IMR-90 (cell line): Measurements from ENCODE around the gene SELP. TPM values are rescaled to one million over a fixed set of nuclear protein-coding genes. Genes with fewer than 3 reads are reported as not detected.

Experiments
- ATAC-seq: fragments of 200-7000 bp; cut with Tn5 transposase; 2 replicates; pipeline ENCODE4 v1.9.1; 2020; ENCODE audit warnings: low read depth, mild to moderate bottlenecking, moderate library complexity
- BruUV-seq: library from RNA; stranded (reverse); fragments of 400-500 nt; replicated peaks from 2 replicates; lab custom pipeline; 2021; lab: Mats Ljungman, UMichigan
- CTCF ChIA-PET: fragments of 300-600 bp; formaldehyde crosslinking; extraction: SDS; loops from one replicate; lab custom pipeline; 2021; ENCODE audit warnings: antibody characterized with exemption; lab: Yijun Ruan, JAX
- POLR2A ChIA-PET: fragments of 300-600 bp; sonication (Branson Sonifier 250); formaldehyde crosslinking; loops from one replicate; lab custom pipeline; 2022; ENCODE audit warnings: antibody characterized with exemption; ENCODE audit not compliant: unreplicated experiment; lab: Charles Lee
- DNase-seq: peaks from one replicate; pipeline ENCODE4 v3.0.0; 2013
- H2AFZ ChIP-seq: replicated peaks from 2 replicates; pipeline ENCODE3; 2013; ENCODE audit warnings: low read length, mild to moderate bottlenecking; ENCODE audit not compliant: poor library complexity
- H2AK5ac ChIP-seq: 2 replicates; pipeline ENCODE4 v1.6.1; 2013; ENCODE audit warnings: low read depth, low read length, inconsistent platforms
- H2AK9ac ChIP-seq: replicated peaks from 2 replicates; pipeline ENCODE3; 2013; ENCODE audit warnings: mild to moderate bottlenecking, low read depth, low read length, moderate library complexity; ENCODE audit not compliant: poor library complexity
- H2BK120ac ChIP-seq: 2 replicates; pipeline ENCODE4 v1.6.1; 2013; ENCODE audit warnings: low read depth, low read length, inconsistent platforms
- H2BK15ac ChIP-seq: 3 replicates; pipeline ENCODE4 v1.6.1; 2013; ENCODE audit warnings: low read depth, low read length, inconsistent platforms
- H2BK20ac ChIP-seq: 2 replicates; pipeline ENCODE4 v1.6.1; 2013; ENCODE audit warnings: low read depth, mild to moderate bottlenecking, inconsistent platforms, low read length, moderate library complexity
- H2BK5ac ChIP-seq: 2 replicates; pipeline ENCODE4 v1.6.1; 2013; ENCODE audit warnings: mild to moderate bottlenecking, low read depth, low read length, inconsistent platforms; ENCODE audit not compliant: poor library complexity, severe bottlenecking
- H3K14ac ChIP-seq: replicated peaks from 2 replicates; pipeline ENCODE4 v1.6.1; 2013; ENCODE audit warnings: low read depth, low read length, inconsistent platforms
- H3K18ac ChIP-seq: 2 replicates; pipeline ENCODE4 v1.6.1; 2013; ENCODE audit warnings: low read depth, low read length, control low read depth
- H3K23ac ChIP-seq: 2 replicates; pipeline ENCODE4 v1.6.1; 2013; ENCODE audit warnings: low read depth, low read length, inconsistent platforms
- H3K27ac ChIP-seq: 2 replicates; pipeline ENCODE4 v1.5.1; 2013; ENCODE audit warnings: mild to moderate bottlenecking, control low read depth, low read length; ENCODE audit not compliant: insufficient read depth
- H3K27me3 ChIP-seq: 2 replicates; pipeline ENCODE4 v1.6.1; 2013; ENCODE audit warnings: low read length; ENCODE audit not compliant: control insufficient read depth, insufficient read depth
- H3K36me3 ChIP-seq: 2 replicates; pipeline ENCODE4 v1.6.1; 2013; ENCODE audit warnings: low read length, mixed read lengths; ENCODE audit not compliant: control insufficient read depth, insufficient read depth
- H3K4ac ChIP-seq: 2 replicates; pipeline ENCODE4 v1.6.1; 2013; ENCODE audit warnings: low read depth, low read length, inconsistent platforms
- H3K4me1 ChIP-seq: 2 replicates; pipeline ENCODE4 v1.6.1; 2013; ENCODE audit warnings: low read length, mixed read lengths; ENCODE audit not compliant: control insufficient read depth, insufficient read depth
- H3K4me2 ChIP-seq: 2 replicates; pipeline ENCODE4 v1.6.1; 2013; ENCODE audit warnings: low read depth, mild to moderate bottlenecking, control low read depth, low read length, moderate library complexity
- H3K4me3 ChIP-seq: 2 replicates; pipeline ENCODE4 v1.5.1; 2013; ENCODE audit warnings: low read depth, mild to moderate bottlenecking, control low read depth, low read length, moderate library complexity; ENCODE audit not compliant: insufficient read depth
- H3K56ac ChIP-seq: 2 replicates; pipeline ENCODE4 v1.6.1; 2013; ENCODE audit warnings: low read length, inconsistent platforms; ENCODE audit not compliant: insufficient read depth; ENCODE audit errors: extremely low read depth
- H3K79me1 ChIP-seq, 2 experiments: 2 replicates each; pipeline ENCODE4 v1.6.1; 2013; ENCODE audit warnings: low read length in 2 of 2, inconsistent platforms in 1 of 2, low read depth in 1 of 2
- H3K9ac ChIP-seq: 2 replicates; pipeline ENCODE4 v1.6.1; 2013; ENCODE audit warnings: low read depth, low read length, control low read depth
- H3K9me1 ChIP-seq: 2 replicates; pipeline ENCODE4 v1.6.1; 2013; ENCODE audit warnings: low read length, inconsistent platforms; ENCODE audit not compliant: insufficient read depth
- H3K9me3 ChIP-seq: 2 replicates; pipeline ENCODE4 v1.6.1; 2013; ENCODE audit warnings: low read length; ENCODE audit not compliant: control insufficient read depth, insufficient read depth
- H4K20me1 ChIP-seq: 2 replicates; pipeline ENCODE4 v1.6.1; 2013; ENCODE audit warnings: low read length, inconsistent platforms; ENCODE audit not compliant: insufficient read depth
- H4K5ac ChIP-seq: 2 replicates; pipeline ENCODE4 v1.6.1; 2013; ENCODE audit warnings: mild to moderate bottlenecking, low read depth, low read length, control low read depth
- H4K8ac ChIP-seq, 2 experiments: 2 replicates each; pipeline ENCODE4 v1.6.1; 2013; ENCODE audit warnings: low read depth in 2 of 2, low read length in 2 of 2, control low read depth in 1 of 2, inconsistent platforms in 1 of 2
- H4K91ac ChIP-seq: 2 replicates; pipeline ENCODE4 v1.6.1; 2013; ENCODE audit warnings: low read depth, low read length, inconsistent platforms; ENCODE audit not compliant: insufficient read depth
- CEBPB ChIP-seq: IDR thresholded peaks from 2 replicates; pipeline ENCODE4 v1.6.1; 2012; ENCODE audit warnings: low read depth, low read length, improper control_type of control experiment
- FOS ChIP-seq: fragments of 150-350 bp; IDR thresholded peaks from 2 replicates; pipeline ENCODE4 v1.6.1; 2016; ENCODE audit warnings: low read depth, low read length
- MXI1 ChIP-seq: IDR thresholded peaks from 2 replicates; pipeline ENCODE4 v1.6.1; 2012; ENCODE audit warnings: low read depth, mild to moderate bottlenecking, low read length, moderate library complexity, borderline replicate concordance
- RCOR1 ChIP-seq: IDR thresholded peaks from 2 replicates; pipeline ENCODE4 v1.6.1; 2012; ENCODE audit warnings: mild to moderate bottlenecking, low read length, improper control_type of control experiment; ENCODE audit not compliant: insufficient replicate concordance
- SMC3 ChIP-seq: fragments of 150-350 bp; IDR thresholded peaks from 2 replicates; pipeline ENCODE4 v1.6.1; 2016; ENCODE audit warnings: low read depth, mild to moderate bottlenecking, antibody characterized with exemption, low read length, moderate library complexity
- WGBS, 2 experiments: methylation state at CpG; one replicate each; pipeline versions ENCODE4 v1.1.5 to v1.1.7; 2013; ENCODE audit warnings: missing lambda C conversion rate in 2 of 2; ENCODE audit not compliant: insufficient read length in 1 of 2; ENCODE audit errors: extremely low coverage in 2 of 2; 5-methylcytosine and 5-hydroxymethylcytosine counted together
- dilution Hi-C: fragments of 300-500 bp; cut with HindIII; formaldehyde crosslinking; loops from one replicate; pipeline ENCODE4 v1.14.3; 2018; ENCODE audit warnings: low sequenced_read_pairs; ENCODE audit not compliant: unreplicated experiment
- in situ Hi-C: fragments of 300-500 bp; cut with MboI; formaldehyde crosslinking; loops from 3 replicates; pipeline ENCODE4 v1.14.3; 2019; ENCODE audit warnings: low sequenced_read_pairs, inconsistent platforms, mixed read lengths
- intact Hi-C: fragments of 100-400 bp; cut with micrococcal nuclease; formaldehyde crosslinking; loops from 2 replicates; pipeline ENCODE4 v1.10.0; 2022
- polyA plus RNA-seq, 3 experiments: library from polyadenylated mRNA; depleted of rRNA; stranded (reverse); fragments of >200 nt; gene quantifications; 2 replicates each; pipeline ENCODE4 v1.2.3, GENCODE V29; 2012; ENCODE audit warnings: low replicate concordance in 1 of 3
- total RNA-seq: library from RNA; depleted of rRNA; stranded (reverse); fragments of >200 nt; gene quantifications from 2 replicates; pipeline ENCODE4 v1.2.3, GENCODE V29; 2012; rRNA removed

SELP gene
- total and polyA plus RNA-seq, 2 of the 4 experiments (the other 2 are of a cell fraction) = not detected

DNA sequence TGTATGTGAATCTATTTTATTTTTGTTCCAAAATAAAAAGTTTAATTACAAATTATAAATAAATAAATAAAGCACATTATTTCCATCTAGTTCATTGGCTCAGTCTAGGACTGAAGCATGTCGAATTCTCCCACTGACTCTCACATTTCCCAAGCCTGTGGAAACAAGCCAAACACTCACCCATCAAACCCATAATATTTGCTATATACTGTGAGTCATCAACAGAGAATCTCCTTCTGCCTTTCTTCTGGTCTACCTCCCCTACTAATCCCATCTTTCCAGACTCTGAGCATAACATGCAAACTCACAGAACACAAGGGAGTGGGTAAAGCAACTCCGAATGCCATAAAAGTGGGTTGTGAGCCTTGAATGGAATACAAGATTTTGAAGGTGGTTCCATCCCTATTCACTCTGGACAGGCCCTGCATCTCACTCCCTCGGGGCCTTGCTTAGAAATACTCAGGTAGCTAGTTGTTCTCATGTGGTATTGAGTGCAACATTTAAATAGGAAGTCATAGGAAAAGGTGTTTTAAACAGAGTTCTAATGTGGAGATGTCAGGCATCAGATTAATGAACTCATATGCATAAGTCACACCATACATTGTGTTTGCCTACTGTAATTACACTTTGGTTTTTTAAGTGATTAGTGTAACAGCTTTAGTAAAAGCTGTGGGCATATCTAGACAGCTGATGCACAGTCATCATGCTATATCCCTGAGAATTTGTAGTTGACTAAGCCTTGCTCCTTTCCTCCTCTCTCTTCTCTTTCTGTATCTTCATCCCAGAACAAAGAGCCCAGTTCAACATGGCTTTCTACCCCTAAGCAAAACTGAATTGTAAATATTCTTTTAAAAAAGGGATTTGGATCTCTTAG lies 90.7 kb downstream of the SELP start:
- H4K91ac ChIP-seq = no peak overlapping the region
- H3K79me1 ChIP-seq = no peaks in the 10 kb centered on the region
- intact Hi-C loops (loop anchor here (2.0 kb wide), 1 partner anchor 52 kb away; no protein-coding TSS in a partner anchor), in situ Hi-C loops (no loop called here), dilution Hi-C loops (no loop called here)
- H2BK20ac ChIP-seq = no peak overlapping the region
- no peak overlapping the region for H4K5ac ChIP-seq
- no peak overlapping the region for H3K23ac ChIP-seq
- TF ChIP-seq SMC3 (no peak), FOS (0 out of 2 replicates have a peak, but pooled peaks have one; percentile 29), MXI1 (no peak), CEBPB (peak; percentile 52), RCOR1 (no peak)
- H3K9ac ChIP-seq = no peak overlapping the region
- H3K4me2 ChIP-seq = no peak overlapping the region
- no peaks in the 10 kb centered on the region; the same call in 1 of the 2 replicates for H3K9me1 ChIP-seq
- peaks cover 13% of the 10 kb centered on the region for H3K27me3 ChIP-seq
- no TSS peak for BruUV-seq
- H3K4me1 ChIP-seq = 0 out of 2 replicates have a peak, but pooled peaks cover 2% of the 10 kb centered on the region
- H2BK15ac ChIP-seq = no peak overlapping the region
- no peak overlapping the region for H4K8ac ChIP-seq
- no peaks in the 10 kb centered on the region for H3K9me3 ChIP-seq
- H3K14ac ChIP-seq = no peak overlapping the region
- H2BK120ac ChIP-seq = no peak overlapping the region
- H3K27ac ChIP-seq = no peak overlapping the region
- no peak overlapping the region for H3K56ac ChIP-seq
- H2AFZ ChIP-seq = no peak overlapping the region
- DNase-seq (peak; percentile 83), ATAC-seq (peak; percentile 80)
- no peak overlapping the region for H3K18ac ChIP-seq
- no peak overlapping the region for H3K4ac ChIP-seq
- no peak overlapping the region for H2AK5ac ChIP-seq
- H3K36me3 ChIP-seq = no peaks in the 10 kb centered on the region
- no CpG with 5 or more reads among the region's 3 CpGs for WGBS, 2 experiments
- H2BK5ac ChIP-seq = no peak overlapping the region
- ChIA-PET CTCF (no interaction called here), POLR2A (no interaction called here)
- H2AK9ac ChIP-seq = no peak overlapping the region
- no peaks in the 10 kb centered on the region for H4K20me1 ChIP-seq
- H3K4me3 ChIP-seq = no peak overlapping the region

Other genes with a start within 250 kb of the SELP start
- gene CCDC181, start 202.7 kb downstream of the SELP start, total RNA-seq = 0.28 TPM in 1 of 2 replicates, not detected in the other
- 0.03 and 0.07 TPM in 2 replicates for gene CCDC181, start 202.7 kb downstream of the SELP start, polyA plus RNA-seq (2012; rRNA removed)
- gene SLC19A2, start 144.2 kb downstream of the SELP start, total RNA-seq = 5.2 and 6.9 TPM in 2 replicates
- 3.2 and 3.6 TPM in 2 replicates for gene SLC19A2, start 144.2 kb downstream of the SELP start, polyA plus RNA-seq (2012; rRNA removed)
- gene F5, start 43.6 kb downstream of the SELP start, total RNA-seq = not detected in 2 replicates
- not detected in 2 replicates for gene F5, start 43.6 kb downstream of the SELP start, polyA plus RNA-seq (2012; rRNA removed)
- gene SELL, start 81.5 kb upstream of the SELP start, total RNA-seq = not detected in 2 replicates
- not detected in 2 replicates for gene SELL, start 81.5 kb upstream of the SELP start, polyA plus RNA-seq (2012; rRNA removed)
- not detected in 2 replicates for gene SELE, start 104.0 kb upstream of the SELP start, total RNA-seq
- gene SELE, start 104.0 kb upstream of the SELP start, polyA plus RNA-seq (2012; rRNA removed) = not detected in 2 replicates
- gene METTL18, start 164.8 kb upstream of the SELP start, total RNA-seq = 3.4 and 7.2 TPM in 2 replicates
- gene METTL18, start 164.8 kb upstream of the SELP start, polyA plus RNA-seq (2012; rRNA removed) = 1.8 and 2.9 TPM in 2 replicates